NCI-H526 (cell line): ENCODE data around the gene SCN4A.
A peak's percentile ranks its signal among the peaks of the same experiment; 100 is the strongest.
"Not testable (repeated sequence)": the region's sequence is repeated elsewhere in the genome, so short reads cannot be mapped to it uniquely, and the experiment has no call there.

Experiments
- DNase-seq, 2 experiments: peaks; one replicate each; lab custom pipeline; 2025; lab: John Stamatoyannopoulos, UW

SCN4A gene

GRCh38 chr17:63984651-63985386, 12.1 kb upstream of the SCN4A start:
- DNase-seq, result no peak

- DNase-seq, result no peak
Observed at GRCh38 chr17:63984236-63984635, 11.5 kb upstream of the SCN4A start.

GRCh38 chr17:63983320-63983719, 10.6 kb upstream of the SCN4A start:
- no peak for DNase-seq

GRCh38 chr17:63982641-63983040, 9.9 kb upstream of the SCN4A start:
- DNase-seq, result not testable (repeated sequence)

- no peak for DNase-seq
Observed at GRCh38 chr17:63978272-63979200, 5.8 kb upstream of the SCN4A start.

- no peak for DNase-seq
Observed at GRCh38 chr17:63976702-63977101, 4.0 kb upstream of the SCN4A start.

- no peak for DNase-seq
Observed at GRCh38 chr17:63975541-63976092, 2.9 kb upstream of the SCN4A start.

- DNase-seq, result no peak
Observed at GRCh38 chr17:63974594-63975192, 2.0 kb upstream of the SCN4A start.

- no peak for DNase-seq
Observed at GRCh38 chr17:63973930-63974593, 1.3 kb upstream of the SCN4A start.

GRCh38 chr17:63973247-63973646, 529 bp upstream of the SCN4A start:
- no peak for DNase-seq

GRCh38 chr17:63969278-63969677, 3.4 kb downstream of the SCN4A start:
- DNase-seq, result no peak

GRCh38 chr17:63967953-63968352, 4.8 kb downstream of the SCN4A start:
- DNase-seq, result no peak

- DNase-seq, result no peak
Observed at GRCh38 chr17:63966646-63967264, 6.0 kb downstream of the SCN4A start.

- DNase-seq, result no peak
Observed at GRCh38 chr17:63963123-63963522, 9.6 kb downstream of the SCN4A start.

GRCh38 chr17:63962298-63962744, 10.4 kb downstream of the SCN4A start:
- no peak for DNase-seq

- DNase-seq, result peak; percentile 29 to 62
Observed at GRCh38 chr17:63961355-63962212, 11.1 kb downstream of the SCN4A start.

- no peak for DNase-seq
Observed at GRCh38 chr17:63960430-63960829, 12.3 kb downstream of the SCN4A start.

- DNase-seq, result no peak
Observed at GRCh38 chr17:63960006-63960405, 12.7 kb downstream of the SCN4A start.

GRCh38 chr17:63956296-63956920, 16.3 kb downstream of the SCN4A start:
- DNase-seq, result no peak

GRCh38 chr17:63955791-63956190, 16.9 kb downstream of the SCN4A start:
- DNase-seq, result no peak
